GM23248 (cell line): ENCODE results near the gene WDR38. TPM values are rescaled to one million over a fixed set of nuclear protein-coding genes. Genes with fewer than 3 reads are reported as not detected.

Experiments
- DNase-seq: peaks from one replicate; pipeline ENCODE4 v3.0.0-alpha.2; 2015
- H2AFZ ChIP-seq: fragments of 200-600 bp; sonication (generic); 2 replicates; pipeline ENCODE4 v1.6.1; 2016; ENCODE audit warnings: antibody characterized with exemption
- H3F3A ChIP-seq: fragments of 200-600 bp; sonication (generic); 2 replicates; pipeline ENCODE4 v1.6.1; 2016; ENCODE audit warnings: mild to moderate bottlenecking, antibody characterized with exemption, mixed run types; ENCODE audit not compliant: insufficient read depth
- H3K27ac ChIP-seq: fragments of 200-600 bp; sonication (generic); 2 replicates; pipeline ENCODE4 v1.5.1; 2016; ENCODE audit warnings: mild to moderate bottlenecking
- H3K27me3 ChIP-seq: fragments of 200-600 bp; sonication (generic); replicated peaks from 2 replicates; pipeline ENCODE4 v1.6.1; 2016; ENCODE audit warnings: mild to moderate bottlenecking; ENCODE audit not compliant: insufficient read depth
- H3K36me3 ChIP-seq: fragments of 200-600 bp; sonication (generic); 2 replicates; pipeline ENCODE4 v1.6.1; 2016; ENCODE audit warnings: low read depth, mild to moderate bottlenecking
- H3K4me1 ChIP-seq: fragments of 200-600 bp; sonication (generic); 2 replicates; pipeline ENCODE4 v1.6.1; 2016; ENCODE audit warnings: mild to moderate bottlenecking; ENCODE audit not compliant: insufficient read depth
- H3K4me2 ChIP-seq: fragments of 200-600 bp; sonication (generic); one replicate; pipeline ENCODE4 v1.6.1; 2016; ENCODE audit warnings: mild to moderate bottlenecking; ENCODE audit not compliant: unreplicated experiment
- H3K4me3 ChIP-seq: fragments of 200-600 bp; sonication (generic); 2 replicates; pipeline ENCODE4 v1.5.1; 2016; ENCODE audit warnings: mild to moderate bottlenecking
- H3K79me2 ChIP-seq: fragments of 200-600 bp; sonication (generic); 2 replicates; pipeline ENCODE4 v1.6.1; 2016; ENCODE audit warnings: mild to moderate bottlenecking; ENCODE audit not compliant: insufficient read depth
- H3K9ac ChIP-seq: fragments of 200-600 bp; sonication (generic); 2 replicates; pipeline ENCODE4 v1.6.1; 2016; ENCODE audit warnings: mild to moderate bottlenecking
- H3K9me2 ChIP-seq: fragments of 200-600 bp; sonication (generic); 2 replicates; pipeline ENCODE4 v1.6.1; 2016; ENCODE audit warnings: mixed run types, mild to moderate bottlenecking, moderate library complexity; ENCODE audit not compliant: insufficient read depth
- H3K9me3 ChIP-seq: fragments of 200-600 bp; sonication (generic); one replicate; pipeline ENCODE4 v1.6.1; 2017; ENCODE audit warnings: low read depth
- H4K20me1 ChIP-seq: fragments of 200-600 bp; sonication (generic); 2 replicates; pipeline ENCODE4 v1.6.0; 2016; ENCODE audit not compliant: insufficient read depth
- EZH2 ChIP-seq: fragments of 200-600 bp; sonication (generic); IDR thresholded peaks from 2 replicates; pipeline ENCODE4 v1.6.1; 2018; ENCODE audit warnings: antibody characterized with exemption, mild to moderate bottlenecking; ENCODE audit not compliant: insufficient read depth, poor library complexity, severe bottlenecking
- EZH2phosphoT487 ChIP-seq: fragments of 200-600 bp; sonication (generic); IDR thresholded peaks from 2 replicates; pipeline ENCODE4 v1.6.1; 2018; ENCODE audit warnings: antibody characterized with exemption, moderate library complexity, mild to moderate bottlenecking, low read depth; ENCODE audit not compliant: insufficient read depth
- WGBS, 2 experiments: methylation state at CpG; one replicate each; pipeline ENCODE4 v1.1.6; 2015 to 2017; ENCODE audit warnings: low lambda C conversion rate in 2 of 2, low coverage in 1 of 2; ENCODE audit errors: missing lambda C conversion rate in 2 of 2; 5-methylcytosine and 5-hydroxymethylcytosine counted together
- in situ Hi-C: fragments of 300-500 bp; cut with MboI; formaldehyde crosslinking; loops from 2 replicates; pipeline ENCODE4 v1.15.0; 2020
- polyA plus RNA-seq: library from polyadenylated mRNA; unstranded; fragments of >200 nt; fragmentation: Nextera tagmentation; extraction: Ambion mirVana; gene quantifications from 2 replicates; pipeline ENCODE4 v1.2.1, GENCODE V29; 2016
- total RNA-seq: library from RNA; depleted of rRNA; stranded (reverse); fragments of >200 nt; shearing (Covaris generic); gene quantifications from 2 replicates; pipeline ENCODE4 v1.2.3, GENCODE V29; 2014

WDR38 gene
- total and polyA plus RNA-seq, 2 experiments from 2014 or later: not detected

GRCh38 chr9:124813041-124813440, 40.2 kb upstream of the WDR38 start:
- H3K9me2 ChIP-seq: no peaks in the 10 kb centered on the region
- WGBS, 2 experiments: 81 to 92% methylated on average over 7 of the region's 7 CpGs
- peak overlapping the region; percentile 9 for H3K4me2 ChIP-seq
- no peak overlapping the region for H3K4me3 ChIP-seq
- H3K79me2 ChIP-seq: no peaks in the 10 kb centered on the region
- H3K27ac ChIP-seq: peak overlapping the region; percentile 1; the same call in 1 of the 2 replicates
- in situ Hi-C loops: no loop called here
- no peaks in the 10 kb centered on the region for H3K36me3 ChIP-seq
- peaks cover 19% of the 10 kb centered on the region for H3F3A ChIP-seq
- H3K27me3 ChIP-seq: no peaks in the 10 kb centered on the region
- H3K4me1 ChIP-seq: peaks cover 27% of the 10 kb centered on the region
- H2AFZ ChIP-seq: no peak overlapping the region
- no peaks in the 10 kb centered on the region for H4K20me1 ChIP-seq
- TF ChIP-seq EZH2phosphoT487 (no peak), EZH2 (no peak)
- H3K9ac ChIP-seq: no peak overlapping the region
- no peaks in the 10 kb centered on the region for H3K9me3 ChIP-seq
- no peak for DNase-seq

- Histone ChIP-seq H3K27me3 (no peaks in the 10 kb centered on the region), H3K9me2 (no peaks in the 10 kb centered on the region), H2AFZ (no peak overlapping the region), H4K20me1 (no peaks in the 10 kb centered on the region), H3K27ac (0 out of 2 replicates have a peak overlapping the region, but pooled peaks have one; percentile 1), H3K9ac (no peak overlapping the region), H3K9me3 (no peaks in the 10 kb centered on the region), H3K79me2 (no peaks in the 10 kb centered on the region), H3K4me3 (no peak overlapping the region), H3F3A (peaks cover 19% of the 10 kb centered on the region), H3K4me2 (no peak overlapping the region), H3K4me1 (peaks cover 27% of the 10 kb centered on the region), H3K36me3 (no peaks in the 10 kb centered on the region)
- in situ Hi-C loops: no loop called here
- 85 to 88% methylated on average over 11 of the region's 11 CpGs for WGBS, 2 experiments
- no peak for DNase-seq
- TF ChIP-seq EZH2phosphoT487 (no peak), EZH2 (no peak)
Observed at GRCh38 chr9:124813501-124814163, 39.6 kb upstream of the WDR38 start.

DNA sequence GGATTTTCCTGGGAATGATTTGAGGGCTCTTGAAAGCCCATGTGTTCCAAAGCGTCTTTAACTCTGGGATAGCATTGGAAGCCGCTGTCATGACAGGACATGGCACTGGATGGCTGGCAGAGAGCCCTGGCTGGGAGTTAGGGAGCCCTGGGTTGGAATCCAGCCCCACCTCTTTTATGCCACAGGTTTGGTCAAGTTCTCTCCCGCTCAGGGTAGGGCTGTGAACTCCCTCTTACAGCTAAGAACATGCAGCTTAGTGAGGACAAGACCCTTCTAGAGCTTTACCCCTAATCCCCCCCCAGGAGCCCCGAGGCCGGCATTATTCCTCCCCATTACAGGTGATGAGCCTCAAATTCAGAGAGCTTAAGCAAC, 39.1 kb upstream of the WDR38 start:
- peaks cover 22% of the 10 kb centered on the region for H3F3A ChIP-seq
- no peak overlapping the region for H3K9ac ChIP-seq
- H3K9me2 ChIP-seq: no peaks in the 10 kb centered on the region
- peaks cover 30% of the 10 kb centered on the region for H3K4me1 ChIP-seq
- DNase-seq: no peak
- H3K4me3 ChIP-seq: no peak overlapping the region
- H3K36me3 ChIP-seq: no peaks in the 10 kb centered on the region
- H3K9me3 ChIP-seq: no peaks in the 10 kb centered on the region
- H4K20me1 ChIP-seq: no peaks in the 10 kb centered on the region
- H3K27ac ChIP-seq: no peak overlapping the region
- TF ChIP-seq EZH2 (no peak), EZH2phosphoT487 (no peak)
- 81 to 85% methylated on average over 5 of the region's 5 CpGs for WGBS, 2 experiments
- H3K79me2 ChIP-seq: no peaks in the 10 kb centered on the region
- H2AFZ ChIP-seq: no peak overlapping the region
- no peaks in the 10 kb centered on the region for H3K27me3 ChIP-seq
- in situ Hi-C loops: no loop called here
- H3K4me2 ChIP-seq: no peak overlapping the region

DNA sequence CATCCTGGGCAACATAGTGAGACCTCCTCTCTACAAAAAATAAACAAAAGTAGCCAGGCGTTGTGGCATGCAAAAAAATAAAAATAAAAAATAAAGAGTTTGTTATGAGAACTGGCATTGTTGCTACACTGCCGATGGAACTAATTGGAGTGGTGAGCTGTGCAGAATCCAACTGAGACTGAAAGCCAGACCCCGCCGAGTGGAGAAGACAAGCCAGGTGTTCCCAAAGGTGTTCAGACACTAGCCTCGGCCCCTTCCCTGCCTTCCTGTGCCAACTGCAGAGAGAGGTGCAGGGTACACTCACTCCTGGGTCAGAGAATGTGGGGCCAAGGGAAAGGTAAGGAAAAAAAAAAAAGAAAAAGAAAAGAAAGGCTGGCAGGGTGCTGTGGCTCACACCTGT, 37.7 kb upstream of the WDR38 start:
- in situ Hi-C loops: no loop called here
- no peaks in the 10 kb centered on the region for H3K36me3 ChIP-seq
- no peaks in the 10 kb centered on the region for H3K27me3 ChIP-seq
- H3K9me2 ChIP-seq: no peaks in the 10 kb centered on the region
- H2AFZ ChIP-seq: no peak overlapping the region
- no peaks in the 10 kb centered on the region for H3K79me2 ChIP-seq
- DNase-seq: no peak
- no peaks in the 10 kb centered on the region for H3K9me3 ChIP-seq
- TF ChIP-seq EZH2: no peak
- no peak for TF ChIP-seq EZH2phosphoT487
- H3K4me1 ChIP-seq: peaks cover 27% of the 10 kb centered on the region
- H3F3A ChIP-seq: peaks cover 22% of the 10 kb centered on the region
- WGBS, 2 experiments: 84 to 93% methylated on average over 5 of the region's 5 CpGs
- H4K20me1 ChIP-seq: no peaks in the 10 kb centered on the region
- no peak overlapping the region for H3K4me2 ChIP-seq
- no peak overlapping the region for H3K27ac ChIP-seq
- no peak overlapping the region for H3K9ac ChIP-seq
- no peak overlapping the region for H3K4me3 ChIP-seq
